Liver (tissue), 3 donors: ENCODE measurements around the gene HELZ2.

Experiments used
- ATF3 ChIP-seq: IDR thresholded peaks from 2 replicates; pipeline ENCODE4 v1.6.1; 2016; ENCODE audit warnings: antibody characterized with exemption
- CTCF ChIP-seq: fragments of 150-350 bp; IDR thresholded peaks from 2 replicates; pipeline ENCODE4 v1.5.1; 2017; ENCODE audit warnings: improper control_type of control experiment, low read depth, low read length; ENCODE audit not compliant: missing input control
- EGR1 ChIP-seq, 2 donors: IDR thresholded peaks; 2 replicates each; pipeline ENCODE4 v1.6.1; 2016 to 2018; ENCODE audit warnings: antibody characterized with exemption in 2 of 2, low read depth in 2 of 2
- GABPA ChIP-seq, 2 donors: IDR thresholded peaks in 1 of 2; conservative IDR thresholded peaks in 1 of 2; 2 replicates each; pipeline ENCODE4 v1.6.1; 2016; ENCODE audit warnings: antibody characterized with exemption in 2 of 2, mild to moderate bottlenecking in 1 of 2, moderate library complexity in 1 of 2
- HNF4A ChIP-seq, 2 donors: conservative IDR thresholded peaks; 2 replicates each; pipeline ENCODE4 v1.6.1; 2016; ENCODE audit warnings: antibody characterized with exemption in 2 of 2, mild to moderate bottlenecking in 2 of 2
- JUND ChIP-seq, 2 donors: IDR thresholded peaks; 2 replicates each; pipeline ENCODE4 v1.6.1; 2016; ENCODE audit warnings: antibody characterized with exemption in 2 of 2
- MAX ChIP-seq: IDR thresholded peaks from 2 replicates; pipeline ENCODE4 v1.6.1; 2016; ENCODE audit warnings: antibody characterized with exemption
- RAD21 ChIP-seq, 2 donors: IDR thresholded peaks; 2 replicates each; pipeline ENCODE4 v1.6.1; 2016; ENCODE audit warnings: antibody characterized with exemption in 2 of 2, mild to moderate bottlenecking in 2 of 2
- REST ChIP-seq: IDR thresholded peaks from 2 replicates; pipeline ENCODE4 v1.6.1; 2016; ENCODE audit warnings: antibody characterized with exemption, mild to moderate bottlenecking
- RXRA ChIP-seq, 2 donors: IDR thresholded peaks; 2 replicates each; pipeline ENCODE4 v1.6.1; 2017 to 2018; ENCODE audit warnings: antibody characterized with exemption in 2 of 2, mild to moderate bottlenecking in 1 of 2
- SP1 ChIP-seq: IDR thresholded peaks from 2 replicates; pipeline ENCODE4 v1.6.1; 2018; ENCODE audit warnings: antibody characterized with exemption, mild to moderate bottlenecking
- TAF1 ChIP-seq: conservative IDR thresholded peaks from 2 replicates; pipeline ENCODE4 v1.6.1; 2016; ENCODE audit warnings: antibody characterized with exemption, mild to moderate bottlenecking
- ZBTB33 ChIP-seq: IDR thresholded peaks from 2 replicates; pipeline ENCODE4 v1.6.1; 2016; ENCODE audit warnings: antibody characterized with exemption
- donor health status: healthy.
- donor health status: healthy.

GRCh38 chr20:63618291-63618980 is 44.4 kb upstream of the HELZ2 start:
- no peak for TF ChIP-seq MAX
- no peak for TF ChIP-seq TAF1
- TF ChIP-seq CTCF = no peak
- no peak for TF ChIP-seq RXRA (IDR thresholded peaks at IDR 0.05)
- TF ChIP-seq SP1 = no peak
- TF ChIP-seq RAD21 (IDR thresholded peaks at IDR 0.05) = no peak
- TF ChIP-seq HNF4A (conservative IDR thresholded peaks at IDR 0.05) = no peak
- no peak for TF ChIP-seq GABPA (IDR thresholded peaks at IDR 0.05 in 1 of 2, conservative IDR thresholded peaks at IDR 0.05 in 1 of 2)
- TF ChIP-seq EGR1 (IDR thresholded peaks at IDR 0.05; ENCODE audit: low read depth in 2 of 2) = no peak
- no peak for TF ChIP-seq REST
- TF ChIP-seq JUND (IDR thresholded peaks at IDR 0.05) = no peak
- no peak for TF ChIP-seq ZBTB33
- no peak for TF ChIP-seq ATF3
